Amniotic stem cell (primary cell): Measurements from ENCODE around the gene B4GALT5.
A peak's percentile ranks its signal among the peaks of the same experiment; 100 is the strongest.

Experiments
- DNase-seq: peaks from one replicate; lab custom pipeline; 2025; lab: John Stamatoyannopoulos, UW

Gene B4GALT5

GRCh38 chr20:49657118-49657901, 56.4 kb downstream of the B4GALT5 start:
- DNase-seq: no peak

DNA sequence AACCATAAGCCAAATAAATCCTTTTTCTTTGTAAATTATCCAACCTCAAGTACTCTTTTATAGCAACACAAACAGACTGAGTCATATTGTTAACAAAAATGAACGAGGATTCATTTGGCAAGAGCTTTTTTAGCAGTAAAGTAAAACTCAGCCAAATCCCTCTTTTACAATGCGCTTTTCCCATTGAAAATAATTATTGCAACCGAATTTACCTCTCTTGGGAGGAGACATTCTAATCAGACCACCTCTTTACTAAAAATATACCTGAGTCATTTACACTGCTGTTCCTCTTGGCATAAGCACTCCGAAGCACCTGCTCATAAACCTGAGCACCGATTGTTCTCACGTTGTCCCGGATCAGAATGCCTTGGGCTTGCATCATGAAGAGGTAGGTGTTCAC, 57.4 kb downstream of the B4GALT5 start:
- no peak for DNase-seq

- DNase-seq: no peak
Observed at GRCh38 chr20:49653925-49654434, 59.7 kb downstream of the B4GALT5 start.

DNA sequence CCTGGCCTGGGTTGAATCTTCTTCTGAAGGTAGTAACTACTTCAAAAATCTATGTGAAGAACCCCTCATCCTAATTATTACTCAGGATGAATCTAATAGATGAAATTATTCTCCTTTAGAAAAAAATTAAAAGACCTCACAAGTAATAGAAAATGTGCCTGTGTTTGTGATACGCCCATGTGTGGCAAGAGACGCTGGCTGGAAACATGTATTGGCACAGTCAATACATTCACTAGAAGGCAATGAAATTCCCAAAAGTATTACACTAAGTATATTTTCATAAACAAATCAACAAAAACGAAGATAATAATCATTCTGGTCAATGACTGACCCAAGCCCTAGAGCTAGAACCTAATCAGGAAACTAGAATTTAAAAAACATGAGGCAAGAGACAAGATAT, 64.0 kb downstream of the B4GALT5 start:
- DNase-seq: no peak

DNA sequence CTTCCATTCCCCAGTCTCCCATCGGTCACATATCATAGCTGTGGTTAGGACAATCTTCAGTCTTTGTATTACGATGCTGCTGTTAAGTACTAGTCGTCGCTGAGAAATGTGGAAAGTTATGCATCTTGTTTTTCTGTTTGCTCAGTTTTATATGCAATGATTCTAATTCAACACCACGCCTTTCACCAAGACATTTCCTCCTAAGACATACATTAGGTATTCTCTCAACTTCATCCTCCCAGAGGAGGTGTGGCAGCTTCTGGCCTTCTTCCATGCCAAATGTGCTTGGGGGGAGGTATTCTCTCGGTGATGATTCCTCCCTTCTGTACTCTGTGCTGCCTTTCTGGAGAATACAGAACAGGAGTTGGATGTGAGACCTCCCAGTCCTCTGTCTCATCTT, 66.1 kb downstream of the B4GALT5 start:
- peak; percentile 4 for DNase-seq

GRCh38 chr20:49646528-49646927, 67.2 kb downstream of the B4GALT5 start:
- no peak for DNase-seq

DNA sequence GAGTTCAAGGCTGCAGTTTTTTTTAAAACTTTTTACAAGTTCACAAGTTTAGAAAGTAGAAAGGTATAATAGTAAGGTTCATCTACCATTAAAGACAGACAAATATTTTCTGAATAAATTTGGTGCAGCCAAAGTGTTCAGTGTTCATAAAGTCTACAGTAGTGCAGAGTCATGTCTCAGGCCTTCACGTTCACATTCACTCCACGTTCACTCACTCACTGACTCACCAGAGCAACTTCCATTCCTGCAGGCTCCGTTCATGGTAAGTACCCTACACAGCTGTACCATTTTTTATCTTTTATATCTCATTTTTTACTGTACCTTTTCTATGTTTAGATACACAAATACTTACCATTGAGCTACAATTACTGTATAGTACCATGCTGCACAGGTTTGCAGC, 67.6 kb downstream of the B4GALT5 start:
- peak; percentile 23 for DNase-seq

GRCh38 chr20:49644980-49645565, 68.6 kb downstream of the B4GALT5 start:
- DNase-seq: no peak

DNA sequence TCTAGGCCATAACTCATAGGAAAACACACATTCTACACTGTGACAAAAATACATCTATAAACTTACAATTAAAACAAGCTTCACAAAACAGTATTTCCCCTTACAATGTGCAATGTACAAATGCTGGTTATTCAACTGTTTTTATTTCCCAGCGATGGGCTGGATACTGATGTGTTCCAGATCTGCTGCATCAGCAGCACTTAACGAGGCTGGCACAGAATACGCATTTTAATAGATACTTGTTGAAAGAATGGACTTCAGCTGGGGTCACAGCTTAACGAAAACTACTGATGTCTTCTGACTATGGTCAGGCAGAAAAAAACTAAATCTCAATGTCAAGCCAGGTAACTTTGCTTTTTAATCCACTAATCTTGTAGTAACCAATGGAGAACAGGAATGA, 70.9 kb downstream of the B4GALT5 start:
- DNase-seq: no peak

DNA sequence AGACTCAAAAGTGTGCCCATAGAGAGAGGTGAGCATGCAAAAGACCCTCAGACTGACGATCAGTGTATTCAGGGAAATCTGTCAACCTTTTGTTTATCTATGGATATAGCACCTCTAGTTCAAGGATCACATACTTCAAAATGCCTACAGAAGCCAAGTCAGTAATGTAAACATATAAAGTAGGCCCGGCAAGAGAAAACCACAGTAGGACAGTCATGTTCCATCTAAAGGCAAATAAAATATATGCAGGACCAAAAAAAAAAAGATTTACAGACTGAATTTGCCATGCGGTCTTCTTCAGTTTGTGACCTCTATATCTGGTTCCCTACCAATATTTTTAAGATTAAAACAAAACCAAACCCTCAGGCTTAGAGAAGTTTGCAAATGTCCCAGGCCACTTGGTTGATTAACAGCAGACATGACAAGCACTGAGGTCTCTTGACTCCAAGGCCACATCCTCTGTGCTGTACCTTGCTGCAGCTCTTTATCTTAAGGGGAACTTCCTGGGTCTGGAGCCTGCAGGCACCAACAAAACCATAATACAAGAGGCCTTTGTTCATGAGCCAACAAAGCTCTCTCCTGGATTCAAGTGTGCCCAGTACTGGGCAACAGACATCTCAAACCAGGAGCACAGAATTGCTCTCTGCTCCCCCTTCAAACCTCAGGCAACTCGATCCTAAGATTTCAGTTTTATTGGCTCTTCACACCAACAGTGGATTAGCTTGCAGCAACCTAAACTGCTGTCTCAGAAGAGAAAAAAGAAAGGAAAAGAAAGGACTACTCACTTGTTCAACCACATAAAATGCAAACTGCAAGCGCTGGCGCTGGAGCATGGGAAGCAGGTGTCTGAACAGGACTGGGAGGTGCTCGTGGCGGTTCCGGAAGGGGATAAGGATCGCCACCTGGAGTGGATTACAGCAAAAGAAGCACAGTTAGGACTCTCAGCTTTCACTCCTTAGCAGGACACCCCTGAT, 71.7 kb downstream of the B4GALT5 start:
- DNase-seq: no peak

DNA sequence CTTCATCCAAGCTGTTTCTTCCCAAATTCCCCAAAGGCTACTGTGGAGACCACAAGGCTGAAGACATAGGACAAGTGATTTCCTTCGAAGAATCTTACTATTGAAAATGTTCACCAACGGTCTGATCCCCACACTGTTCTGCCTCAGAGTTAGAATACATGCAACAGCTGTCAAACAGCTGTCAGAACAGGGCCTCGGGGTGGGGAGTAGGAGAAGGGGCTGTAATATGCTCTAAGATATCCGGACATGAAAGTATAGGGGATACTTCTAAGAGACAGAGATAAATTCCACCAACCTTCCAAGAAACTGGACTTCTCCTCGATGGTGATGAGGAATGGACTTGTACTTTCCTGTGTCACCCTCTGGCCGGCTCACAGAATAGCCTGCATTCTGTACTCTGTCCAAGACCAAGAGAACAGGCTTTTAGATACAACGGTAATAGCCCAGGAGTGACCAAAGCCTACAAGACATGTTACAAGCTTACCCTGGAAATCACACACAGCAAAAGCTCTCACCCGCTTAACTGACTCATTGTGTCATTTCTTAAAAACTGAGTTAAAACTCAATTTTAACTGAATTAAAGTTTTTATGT, 76.5 kb downstream of the B4GALT5 start:
- DNase-seq: no peak

GRCh38 chr20:49636447-49636846, 77.2 kb downstream of the B4GALT5 start:
- DNase-seq: no peak

DNA sequence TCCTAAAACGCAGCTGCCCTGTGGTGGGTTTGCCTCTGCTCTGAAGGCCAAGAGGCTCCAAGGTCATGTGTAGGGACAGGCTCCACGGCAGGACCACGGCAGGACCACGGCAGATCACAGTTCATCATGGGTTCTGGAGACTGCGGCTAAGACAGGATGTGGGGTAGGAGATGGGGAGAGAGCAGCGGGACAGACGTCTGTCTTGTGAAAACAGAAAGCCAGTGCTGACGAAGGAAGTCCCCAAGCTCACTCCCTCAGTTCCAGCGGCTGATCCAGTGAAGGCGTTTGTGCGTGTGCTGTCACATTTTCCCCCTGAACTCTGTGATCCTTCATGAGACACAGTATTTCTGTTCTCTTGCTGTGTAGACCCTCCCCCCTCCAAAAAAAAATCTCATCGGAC, 77.8 kb downstream of the B4GALT5 start:
- no peak for DNase-seq

DNA sequence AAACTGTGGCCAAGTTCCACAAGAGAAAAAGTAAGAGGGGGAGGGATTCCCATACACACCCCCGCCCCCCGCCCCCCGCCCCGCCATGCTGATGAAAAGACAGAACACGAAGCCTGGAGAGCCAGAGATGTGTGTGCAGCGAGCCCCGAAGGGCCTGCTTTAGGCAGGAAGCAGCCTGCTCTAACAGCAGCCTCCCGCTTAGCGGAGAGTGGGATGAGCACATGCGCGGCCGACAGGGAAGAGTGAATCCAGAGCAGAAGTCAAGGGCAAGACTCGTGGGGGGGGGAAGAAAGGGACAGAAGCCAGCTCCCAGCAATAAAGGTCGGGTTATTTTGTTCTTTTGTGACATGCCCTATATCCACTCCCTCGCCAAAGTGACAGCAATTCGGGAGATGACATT, 78.5 kb downstream of the B4GALT5 start:
- DNase-seq: no peak

DNA sequence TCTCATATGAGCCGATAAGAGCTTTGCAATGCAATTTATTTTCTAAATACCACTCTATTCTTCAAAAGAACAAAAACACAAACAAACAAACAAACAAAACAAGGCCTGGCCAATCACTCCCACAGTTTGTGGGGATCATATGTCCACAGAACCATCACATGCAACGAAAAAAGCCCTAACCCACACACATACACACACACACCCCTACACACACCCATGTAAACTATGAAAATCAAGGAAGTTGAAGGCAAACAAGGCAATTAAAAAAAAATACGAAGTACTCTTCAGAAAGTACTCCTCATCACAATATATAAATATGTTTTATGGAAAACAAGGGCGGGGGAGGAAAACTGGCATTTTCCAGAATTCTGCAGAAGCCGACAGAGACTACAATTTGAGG, 79.6 kb downstream of the B4GALT5 start:
- DNase-seq: no peak

GRCh38 chr20:49633643-49634042, 80.0 kb downstream of the B4GALT5 start:
- no peak for DNase-seq

DNA sequence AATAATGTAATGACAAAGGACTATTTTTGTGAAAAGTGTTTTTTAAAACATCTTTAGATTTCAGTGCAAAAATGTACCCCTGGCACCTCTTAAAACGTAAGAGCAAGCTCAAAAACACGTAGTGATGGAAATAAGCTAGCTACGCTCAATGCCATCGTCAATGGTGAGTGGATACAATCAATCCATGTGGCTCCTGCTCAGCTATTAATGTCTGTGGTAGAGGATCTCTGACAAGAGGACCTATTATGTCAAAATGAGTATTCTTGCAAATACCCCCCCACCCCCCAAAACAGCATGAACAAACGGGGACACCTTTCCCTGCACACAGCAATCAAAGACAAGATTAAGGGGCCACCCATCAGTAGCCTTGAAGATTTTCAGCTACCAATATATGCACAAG, 80.7 kb downstream of the B4GALT5 start:
- DNase-seq: no peak

DNA sequence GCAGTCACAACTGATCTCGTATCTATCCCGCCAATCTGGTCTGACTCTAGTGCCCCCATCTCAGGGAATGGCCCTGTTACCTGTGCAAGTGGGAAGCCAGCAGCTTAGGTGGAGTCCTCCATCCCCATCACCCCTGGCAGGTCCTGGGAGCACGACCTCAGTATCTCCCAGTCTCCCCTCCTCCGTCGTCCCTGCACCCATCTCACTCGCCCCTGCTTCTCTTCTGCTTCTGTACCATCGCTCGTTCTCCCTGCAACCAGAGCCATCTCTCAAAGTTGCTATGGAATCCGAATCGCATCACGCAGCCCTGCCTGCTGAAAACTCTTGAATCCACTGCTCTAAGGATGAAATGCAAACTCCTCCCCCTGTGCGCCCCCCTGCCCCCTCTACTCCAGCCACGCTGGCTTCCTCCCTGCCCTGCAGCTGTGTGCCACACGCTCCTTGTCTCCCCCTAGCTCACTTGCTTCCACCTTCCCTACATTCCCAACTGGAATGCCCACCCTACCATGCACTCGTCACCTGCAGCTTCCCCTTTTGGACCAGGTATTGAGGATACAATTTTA, 81.7 kb downstream of the B4GALT5 start:
- no peak for DNase-seq

- no peak for DNase-seq
Observed at GRCh38 chr20:49631061-49631716, 82.5 kb downstream of the B4GALT5 start.

GRCh38 chr20:49630396-49630951, 83.2 kb downstream of the B4GALT5 start:
- no peak for DNase-seq

- DNase-seq: no peak
Observed at GRCh38 chr20:49629606-49630005, 84.1 kb downstream of the B4GALT5 start.
